Measurements from ENCODE around the gene PRXL2A.

- TF ChIP-seq CTCF (IDR thresholded peaks at IDR 0.05 in 4 of 5, conservative IDR thresholded peaks at IDR 0.05 in 1 of 5), result no peak
- TF ChIP-seq POLR2A (IDR thresholded peaks at IDR 0.05), result no peak
Measured at GRCh38 chr10:80415734-80416478, 7.6 kb downstream of the PRXL2A start.
